HS-5 (cell line): ENCODE results near the gene TMBIM6.
"Not testable (repeated sequence)": the region's sequence is repeated elsewhere in the genome, so short reads cannot be mapped to it uniquely, and the experiment has no call there.

Experiments used
- DNase-seq: peaks from one replicate; pipeline ENCODE4 v3.0.0-alpha.2; 2012; ENCODE audit warnings: low read depth

Gene TMBIM6, protein sequence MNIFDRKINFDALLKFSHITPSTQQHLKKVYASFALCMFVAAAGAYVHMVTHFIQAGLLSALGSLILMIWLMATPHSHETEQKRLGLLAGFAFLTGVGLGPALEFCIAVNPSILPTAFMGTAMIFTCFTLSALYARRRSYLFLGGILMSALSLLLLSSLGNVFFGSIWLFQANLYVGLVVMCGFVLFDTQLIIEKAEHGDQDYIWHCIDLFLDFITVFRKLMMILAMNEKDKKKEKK

DNA sequence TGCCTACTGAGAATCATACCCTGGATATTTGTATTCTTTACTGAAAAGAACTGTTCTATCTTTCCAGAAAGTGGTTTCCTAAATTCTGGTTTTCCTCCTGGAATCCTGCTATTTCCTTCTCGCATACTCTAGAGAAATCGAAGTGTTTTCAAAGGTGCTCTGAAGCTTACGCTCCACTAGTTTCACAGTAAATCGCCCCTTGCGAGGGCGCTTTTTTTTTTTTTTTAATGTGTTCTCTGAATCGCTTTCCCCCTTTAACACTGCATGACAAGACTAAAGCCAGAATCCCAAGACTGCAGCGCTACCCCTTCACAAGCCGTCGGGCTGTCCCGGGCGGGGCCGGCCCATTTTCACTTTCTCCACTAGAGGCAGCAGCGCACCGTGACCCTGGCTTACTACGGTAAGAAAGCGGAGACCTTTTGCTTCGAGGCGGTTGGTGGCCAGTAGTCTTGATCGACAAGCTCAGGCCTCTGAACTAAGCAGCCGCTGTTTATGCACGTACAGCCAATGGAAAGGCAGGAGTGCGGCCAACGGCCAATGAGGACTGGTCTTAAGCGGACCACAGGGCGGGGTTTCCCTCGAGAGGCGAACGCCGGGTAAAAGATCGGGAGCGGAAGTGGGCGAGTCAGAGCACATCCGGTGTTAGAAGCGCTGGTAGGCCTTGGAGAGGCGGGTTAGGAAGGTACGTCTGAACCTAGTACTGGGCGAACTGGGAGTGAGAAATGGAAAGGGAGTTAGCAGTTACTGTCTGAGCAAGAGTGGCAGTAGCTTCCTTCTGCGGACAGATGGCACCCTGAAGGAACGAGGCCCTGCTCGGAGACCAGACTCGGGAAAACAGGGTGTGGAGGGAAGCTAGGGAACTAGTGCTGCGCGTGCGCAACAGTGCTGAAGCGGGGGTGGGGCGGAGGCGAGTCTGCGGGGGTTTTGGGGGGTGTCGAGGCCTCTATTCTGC lies at the start of gene TMBIM6:
TSS of gene TMBIM6 (plus strand) at position 628 of the 952 bp plus-strand sequence. CDS start 10,937 bp downstream, outside the sequence.
- peak; percentile 99 for DNase-seq

DNA sequence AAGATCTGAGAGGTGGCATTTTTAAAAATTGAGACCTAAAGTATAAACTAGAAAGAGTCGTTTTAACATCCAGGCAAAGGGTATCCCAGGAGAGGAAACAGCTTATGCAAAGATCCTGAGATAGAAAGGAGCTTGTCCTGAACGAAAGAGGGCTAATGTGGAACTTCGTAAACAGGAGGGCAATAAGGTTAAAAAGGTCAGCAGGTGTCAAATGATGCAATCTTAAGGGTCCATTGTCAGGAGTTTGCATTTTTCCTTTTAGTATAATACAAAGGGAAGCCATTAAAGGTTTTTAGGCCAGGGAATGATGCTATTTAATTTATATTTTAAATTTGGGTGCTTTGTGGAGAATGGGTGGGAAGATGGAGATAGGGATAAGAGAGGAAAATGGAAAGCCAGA lies 48.5 kb upstream of the TMBIM6 start:
- DNase-seq, result no peak

DNA sequence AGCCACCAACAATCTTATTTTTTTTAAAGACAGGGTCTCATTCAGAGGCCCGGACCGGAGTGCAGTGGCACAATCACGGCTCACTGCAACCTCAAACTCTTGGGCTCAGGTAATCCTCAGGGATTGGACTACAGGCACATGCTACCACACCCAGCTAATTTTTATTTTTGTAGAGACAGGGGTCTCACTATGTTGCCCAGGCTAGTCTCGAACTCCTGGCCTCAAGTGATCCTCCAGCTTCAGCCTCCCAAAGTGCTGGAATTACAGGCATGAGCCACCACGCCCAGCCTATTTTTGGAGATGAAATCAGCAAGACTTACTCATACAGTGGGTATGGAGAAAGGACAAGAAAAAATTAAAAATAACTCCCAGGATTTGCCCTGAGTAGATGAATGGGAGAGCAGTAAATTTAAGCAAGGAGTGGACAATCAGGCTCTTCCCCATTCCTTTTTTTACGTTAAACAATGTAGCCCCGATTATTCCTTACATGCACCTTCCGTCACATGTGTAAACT lies 47.4 kb upstream of the TMBIM6 start:
- no peak for DNase-seq

DNA sequence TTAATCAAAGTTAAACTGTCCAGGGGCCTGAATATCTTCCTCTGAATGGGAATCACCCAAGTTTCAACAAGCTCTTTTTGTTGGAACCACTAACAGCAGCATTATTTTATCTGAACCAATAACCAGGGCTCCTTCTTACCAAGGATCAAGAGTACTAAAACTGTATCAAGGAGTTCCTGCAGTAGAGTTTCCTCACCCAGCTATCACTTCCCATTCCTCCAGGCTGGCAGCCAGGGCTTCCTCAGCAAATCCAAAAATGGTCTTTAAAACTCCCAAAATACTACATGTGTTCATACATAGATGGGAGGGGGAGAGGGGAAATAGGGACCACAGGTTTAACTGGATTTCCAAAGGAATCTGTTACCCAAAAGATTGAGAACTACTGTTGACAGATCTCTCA lies 44.6 kb upstream of the TMBIM6 start:
- no peak for DNase-seq

DNA sequence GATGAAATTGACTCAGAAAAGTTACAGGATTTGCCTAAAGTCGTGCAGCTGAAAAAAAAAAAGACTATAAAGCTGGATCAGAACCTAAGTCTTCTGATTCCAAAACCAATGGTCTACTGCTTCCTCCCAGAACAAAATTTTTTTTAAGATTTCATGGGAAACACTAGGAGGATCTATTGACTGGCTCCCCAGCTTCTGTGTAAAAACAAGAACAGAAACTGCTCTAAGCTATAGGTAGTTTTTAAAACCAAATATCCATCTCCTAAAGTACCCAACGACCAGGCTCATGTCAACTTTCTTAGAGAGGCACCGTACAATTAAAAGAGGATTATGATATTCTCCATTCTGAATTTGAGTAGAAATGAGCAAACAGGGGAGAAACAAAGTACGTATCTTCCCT lies 43.5 kb upstream of the TMBIM6 start:
- DNase-seq, result no peak

DNA sequence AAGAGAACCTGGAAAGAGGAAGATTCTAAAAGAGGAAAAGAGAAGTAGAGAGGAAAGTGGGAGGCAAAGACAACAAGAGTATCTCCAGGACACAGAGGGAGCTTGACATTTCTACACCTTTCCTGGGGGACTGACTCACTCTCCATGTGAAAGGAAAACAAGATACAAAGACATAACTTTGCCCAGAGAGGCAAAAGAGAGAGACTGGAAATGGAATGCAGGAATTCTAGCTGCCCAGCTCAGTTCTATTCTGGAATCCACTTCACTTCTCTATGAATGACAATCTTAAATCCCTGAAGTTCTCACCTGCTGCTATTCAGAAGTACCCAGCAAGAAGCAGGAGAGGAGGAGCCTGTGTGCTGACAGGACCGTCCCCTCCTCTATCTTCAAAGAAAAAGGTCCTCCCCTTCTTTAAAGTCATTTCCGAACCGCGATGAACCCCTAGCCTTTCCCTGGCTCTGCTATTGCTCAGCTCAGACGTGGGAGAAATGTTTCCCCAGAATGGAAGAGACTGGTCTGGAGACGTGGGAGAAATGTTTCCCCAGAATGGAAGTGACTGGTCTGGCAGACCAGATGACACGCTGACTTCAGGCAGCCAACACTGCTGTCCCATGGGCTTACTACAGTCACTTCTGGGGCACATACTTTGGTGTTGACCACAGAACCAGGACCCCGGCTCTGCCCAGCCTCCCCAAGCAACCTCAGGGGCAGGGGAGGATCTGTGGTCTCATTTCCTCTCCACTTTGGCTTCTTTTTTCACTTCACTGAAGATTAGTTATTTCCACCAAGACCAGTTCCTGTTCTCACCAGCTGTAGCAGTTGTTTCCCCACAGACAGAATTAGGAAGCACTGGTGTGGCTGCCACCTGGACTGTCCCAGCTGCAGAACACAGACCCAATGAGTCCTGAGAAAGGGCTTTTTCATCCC lies 42.5 kb upstream of the TMBIM6 start:
- DNase-seq, result peak; percentile 25

DNA sequence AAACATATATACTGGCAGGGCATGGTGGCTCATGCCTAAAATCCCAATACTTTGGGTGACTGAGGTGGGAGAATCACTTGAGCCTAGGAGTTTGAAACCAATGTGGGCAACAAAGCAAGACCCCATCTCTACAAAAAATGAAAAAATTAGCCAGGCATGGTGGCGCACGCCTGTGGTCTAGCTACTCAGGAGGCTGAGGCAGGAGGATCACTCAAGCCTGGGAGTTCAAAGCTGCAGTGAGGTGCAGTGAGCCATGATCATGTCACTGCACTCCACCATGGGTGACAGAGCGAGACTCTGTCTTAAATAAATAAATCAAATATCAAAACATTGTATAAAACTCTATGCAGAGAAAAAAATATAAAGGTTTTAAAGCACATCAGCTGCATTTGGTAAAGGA lies 39.3 kb upstream of the TMBIM6 start:
- no peak for DNase-seq

DNA sequence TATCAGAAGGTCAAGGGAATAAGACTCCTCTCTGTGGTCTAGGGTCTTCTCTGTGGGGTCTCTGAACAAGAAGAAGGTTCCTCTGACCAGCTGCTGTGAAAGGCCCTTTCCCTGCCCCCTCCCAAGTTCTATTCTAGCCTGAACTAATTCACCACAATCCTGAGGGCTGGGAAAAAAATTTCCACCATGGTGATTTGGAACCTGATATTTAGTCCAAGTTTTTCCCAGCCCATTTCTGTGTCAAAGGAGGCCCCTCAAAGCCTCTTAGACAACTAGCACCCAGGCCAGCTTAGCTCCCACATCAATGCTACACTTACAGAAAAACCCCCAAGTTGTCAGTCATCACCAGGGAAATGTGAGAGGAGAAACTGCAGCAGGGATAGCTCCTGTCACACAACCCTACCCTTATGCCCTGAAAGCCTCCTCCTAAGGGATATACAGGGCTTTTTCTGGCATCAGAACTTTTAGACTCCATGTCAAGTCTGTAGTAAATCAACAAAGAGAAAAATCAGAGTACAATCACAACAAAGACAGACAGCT lies 38.6 kb upstream of the TMBIM6 start:
- no peak for DNase-seq

DNA sequence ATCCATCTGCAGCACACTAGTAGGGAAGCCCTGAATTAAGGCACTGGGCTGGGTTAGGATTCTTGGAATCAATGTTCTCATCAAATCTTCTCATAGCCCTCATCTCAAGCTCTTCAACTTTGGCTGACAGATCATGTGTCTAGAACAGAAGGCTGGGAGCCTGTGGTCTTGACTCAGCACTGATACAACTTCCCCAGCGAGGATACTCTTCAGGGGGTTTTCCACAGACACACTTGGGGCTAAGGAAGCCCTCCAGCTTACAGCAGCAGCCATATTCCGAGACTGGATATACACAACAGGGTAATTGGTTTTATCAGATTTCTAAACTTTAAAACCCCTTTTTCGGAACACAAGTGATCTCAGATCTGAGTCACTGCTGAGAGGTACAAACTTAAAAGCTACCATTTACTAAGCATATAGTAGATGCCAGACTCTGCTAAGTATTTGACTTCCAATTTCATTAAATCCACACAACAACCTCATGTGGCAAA lies 37.7 kb upstream of the TMBIM6 start:
- DNase-seq, result peak; percentile 51

DNA sequence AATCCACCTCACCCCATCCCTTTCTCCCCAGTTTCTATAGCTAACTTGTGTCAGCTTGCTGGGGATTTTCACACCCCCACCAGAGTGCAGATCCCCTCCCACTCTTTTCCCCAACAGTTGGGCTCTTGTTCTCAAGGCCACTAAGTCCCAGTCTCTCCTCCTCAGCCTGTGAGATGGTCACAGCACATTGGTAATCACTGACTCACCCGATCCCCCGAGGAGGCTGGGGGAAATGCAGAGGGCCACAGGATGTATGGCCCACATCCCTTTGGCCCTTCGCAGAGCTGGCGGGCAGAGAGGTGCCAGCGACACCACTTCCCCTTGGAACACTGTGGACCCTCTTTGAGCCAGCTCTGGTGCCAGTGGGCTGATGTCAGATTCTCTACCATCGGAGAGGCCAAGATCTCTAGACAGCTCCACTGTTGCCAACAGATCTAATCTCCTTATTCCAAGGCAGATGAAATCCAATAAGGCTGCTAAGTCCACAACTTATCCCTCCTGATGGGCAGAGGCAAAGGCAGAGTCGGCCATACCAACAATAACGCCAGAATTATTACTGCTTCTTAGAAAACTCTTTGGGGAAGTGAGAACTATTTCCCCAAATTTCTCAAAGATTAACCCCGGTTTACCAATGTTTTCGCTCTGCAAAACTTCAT lies 35.8 kb upstream of the TMBIM6 start:
- DNase-seq, result peak; percentile 43

DNA sequence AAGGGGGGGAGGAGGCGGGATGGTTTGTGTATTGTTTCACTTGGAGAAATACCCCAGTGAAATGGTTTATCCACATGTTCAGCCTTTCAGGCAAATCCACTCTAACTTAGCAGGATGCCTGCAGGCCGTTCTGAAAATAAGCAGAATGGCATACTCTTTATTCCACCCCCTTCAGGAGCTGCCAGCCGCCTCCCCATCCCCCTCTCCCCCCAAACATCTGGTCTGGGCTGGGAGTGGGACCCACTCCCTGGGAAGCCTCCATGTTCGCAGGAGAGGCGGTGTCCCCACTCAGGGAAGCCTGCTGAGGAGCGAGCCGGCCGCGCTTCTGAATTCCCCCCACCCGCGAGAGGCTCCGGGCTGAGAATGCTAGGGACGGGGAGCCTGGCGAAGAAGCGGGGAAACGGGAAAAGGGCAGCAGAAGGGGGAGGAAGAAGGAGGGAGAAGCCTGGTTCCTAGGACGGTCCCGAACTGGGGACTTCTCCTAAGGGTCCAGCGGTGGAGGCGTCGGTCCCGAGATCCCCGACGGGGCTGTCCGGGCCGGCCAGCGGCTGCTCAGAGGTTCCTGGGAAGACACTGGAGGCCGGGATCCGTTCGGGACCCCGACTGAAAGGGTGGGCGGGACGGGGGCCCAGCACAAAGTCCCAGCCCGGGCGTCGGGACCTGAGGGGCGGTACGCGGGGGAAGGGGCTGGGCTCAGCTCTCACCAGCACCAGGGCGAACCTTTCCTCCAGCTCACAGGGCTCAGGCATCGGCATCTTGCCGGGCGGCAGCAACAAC lies 34.8 kb upstream of the TMBIM6 start:
- DNase-seq, result peak; percentile 4

DNA sequence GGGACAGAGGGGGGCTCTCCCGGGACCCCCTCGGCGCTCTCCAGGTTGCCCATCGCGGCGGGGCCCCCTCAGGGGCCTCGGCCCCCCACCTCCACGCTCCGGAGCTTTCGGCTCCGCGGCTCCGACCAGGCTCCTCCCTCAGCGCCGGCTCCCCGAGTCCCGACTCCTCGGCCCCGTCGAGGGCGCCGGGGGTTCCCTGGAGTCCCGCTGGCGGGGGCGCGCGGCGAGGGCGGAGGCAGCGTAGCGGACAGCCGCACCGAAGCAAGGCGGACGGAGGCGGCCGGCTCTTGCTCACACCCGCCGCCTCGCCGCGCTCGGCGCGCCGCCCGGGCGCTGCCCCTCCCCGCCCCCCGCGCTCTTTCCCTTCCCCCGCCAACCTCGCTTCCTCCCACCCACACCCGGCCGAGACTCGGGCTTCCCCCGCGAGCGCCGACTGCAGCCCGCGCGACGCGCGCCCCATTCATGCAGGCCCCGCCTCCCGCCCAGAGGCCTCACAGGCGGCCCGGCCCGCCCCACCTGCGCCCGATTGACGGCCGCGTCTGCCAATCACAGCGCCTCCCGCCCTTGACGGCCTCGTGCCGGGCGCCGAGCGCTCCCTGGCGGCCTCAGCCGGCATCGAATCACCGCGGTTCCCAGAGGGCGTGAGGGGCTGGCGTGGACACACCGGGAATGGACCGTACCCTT lies 34.1 kb upstream of the TMBIM6 start, which contains the start of gene FMNL3:
TSS of gene FMNL3 (minus strand) at position 278 of the 684 bp plus-strand sequence. CDS start at position 53, 225 bp downstream.
- peak; percentile 74 for DNase-seq

DNA sequence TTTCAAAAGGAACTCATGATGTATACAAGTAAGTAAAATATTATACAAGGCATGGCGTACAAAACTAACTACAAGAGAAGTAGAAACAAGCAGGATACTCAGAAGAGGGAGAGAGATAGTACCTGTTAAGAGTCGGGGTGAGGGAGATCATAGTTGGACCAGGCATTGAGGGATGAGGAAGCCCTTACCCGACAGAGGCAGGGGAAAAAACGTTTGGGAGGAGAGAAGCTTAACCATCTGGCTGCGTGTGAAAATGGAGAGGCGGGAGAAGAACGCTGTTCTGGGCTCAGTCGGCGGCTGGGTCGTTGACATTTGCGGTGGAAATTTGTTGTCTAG lies 33.6 kb upstream of the TMBIM6 start:
- DNase-seq, result no peak

DNA sequence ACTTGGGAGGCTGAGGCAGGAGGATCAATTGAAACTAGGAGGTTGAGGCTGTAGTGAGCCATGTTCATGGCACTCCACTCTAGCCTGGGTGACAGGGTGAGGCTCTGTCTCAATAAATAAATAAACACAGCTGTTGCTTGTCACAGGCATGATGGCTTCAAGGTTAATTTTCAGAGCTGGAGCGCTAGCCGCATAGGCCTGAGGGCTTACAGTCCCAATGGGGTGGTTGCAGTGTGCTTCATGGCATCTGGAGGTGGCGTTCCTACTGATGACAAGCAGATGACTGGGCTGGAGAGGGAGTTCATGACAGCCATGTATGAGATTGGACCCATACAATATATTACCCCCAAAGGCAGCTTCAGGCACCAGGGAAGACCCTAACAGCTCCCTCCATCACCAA lies 32.5 kb upstream of the TMBIM6 start:
- no peak for DNase-seq

DNA sequence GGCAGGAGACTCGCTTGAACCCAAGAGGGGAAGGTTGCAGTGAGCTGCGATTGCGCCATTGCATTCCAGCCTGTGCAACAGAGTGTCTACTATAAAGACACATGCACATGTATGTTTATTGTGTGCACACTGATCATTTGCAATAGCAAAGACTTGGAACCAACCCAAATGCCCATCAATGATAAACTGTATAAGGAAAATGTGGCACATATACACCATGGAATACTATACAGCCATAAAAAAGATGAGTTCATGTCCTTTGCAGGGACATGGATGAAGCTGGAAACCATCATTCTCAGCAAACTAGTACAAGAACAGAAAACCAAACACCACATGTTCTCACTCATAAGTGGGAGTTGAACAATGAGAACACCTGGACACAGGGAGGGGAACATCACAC lies 27.4 kb upstream of the TMBIM6 start:
- not testable (repeated sequence) for DNase-seq

DNA sequence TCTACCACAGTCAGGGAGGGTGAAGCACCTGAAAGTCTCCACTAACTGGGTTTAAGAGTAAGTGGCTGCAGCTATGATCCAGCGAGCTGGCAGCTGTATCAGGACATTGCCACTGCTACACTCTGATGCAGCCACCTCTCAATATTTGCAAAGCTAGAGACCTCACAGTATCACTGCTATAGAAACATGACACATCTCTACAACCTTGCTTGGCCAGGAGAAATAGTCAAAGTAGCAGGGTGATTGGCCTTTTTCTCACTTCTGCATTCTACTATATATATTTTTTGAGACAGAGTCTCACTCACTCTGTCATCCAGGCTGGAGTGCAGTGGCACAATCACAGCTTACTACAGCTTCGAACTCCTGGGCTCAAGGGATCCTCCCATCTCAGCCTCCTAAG lies 24.8 kb upstream of the TMBIM6 start:
- no peak for DNase-seq

DNA sequence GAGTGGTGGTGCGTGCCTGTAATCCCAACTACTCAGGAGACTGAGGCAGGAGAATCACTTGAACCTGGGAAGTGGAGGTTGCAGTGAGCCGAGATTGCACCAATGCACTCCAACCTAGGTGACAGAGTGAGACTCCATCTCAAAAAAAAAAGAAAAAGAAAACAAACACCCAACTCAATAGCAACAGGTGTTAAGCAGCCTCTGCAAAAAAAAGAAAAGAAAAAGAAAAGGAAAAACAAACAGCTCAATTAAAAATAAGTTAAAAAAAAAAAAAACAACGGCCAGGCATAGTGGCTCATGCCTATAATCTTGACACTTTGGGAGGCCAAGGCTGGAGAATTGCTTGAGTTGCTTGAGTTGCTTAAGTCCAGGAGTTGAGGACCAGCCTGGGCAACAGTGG lies 23.6 kb upstream of the TMBIM6 start:
- DNase-seq, result not testable (repeated sequence)

DNA sequence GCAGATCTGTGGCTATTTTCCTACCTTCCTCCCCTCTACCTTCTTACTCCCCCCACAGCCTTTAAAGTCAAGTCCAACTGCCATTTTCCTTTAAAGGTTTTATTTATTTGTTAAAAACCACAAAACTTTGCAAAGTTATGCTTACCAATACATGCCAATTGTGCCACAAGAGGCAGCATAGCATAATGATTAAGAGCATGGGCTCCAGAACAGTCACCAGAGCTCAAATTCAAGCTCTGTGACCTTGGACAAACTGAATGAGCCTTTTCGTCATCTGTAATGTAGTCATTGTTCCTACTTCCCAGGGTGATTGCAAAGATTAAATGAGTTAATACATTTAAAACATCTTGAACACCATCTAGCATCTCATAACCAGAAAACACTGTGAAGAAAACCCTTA lies 21.1 kb upstream of the TMBIM6 start:
- no peak for DNase-seq

DNA sequence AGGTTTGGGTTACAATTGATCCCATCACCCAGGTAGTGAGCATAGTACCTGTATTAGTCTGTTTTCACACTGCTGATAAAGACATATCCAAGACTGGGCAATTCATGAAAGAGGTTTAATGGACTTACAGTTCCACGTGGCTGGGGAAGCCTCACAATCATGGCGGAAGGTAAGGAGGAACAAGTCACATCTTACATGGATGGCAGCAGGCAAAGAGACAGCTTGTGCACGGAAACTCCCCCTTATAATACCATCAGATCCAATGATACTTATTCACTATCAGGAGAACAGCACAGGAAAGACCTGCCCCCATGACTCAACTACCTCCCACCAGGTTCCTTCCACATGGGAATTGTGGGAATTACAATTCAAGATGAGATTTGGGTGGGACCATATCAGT lies 20.0 kb upstream of the TMBIM6 start:
- DNase-seq, result not testable (repeated sequence)

DNA sequence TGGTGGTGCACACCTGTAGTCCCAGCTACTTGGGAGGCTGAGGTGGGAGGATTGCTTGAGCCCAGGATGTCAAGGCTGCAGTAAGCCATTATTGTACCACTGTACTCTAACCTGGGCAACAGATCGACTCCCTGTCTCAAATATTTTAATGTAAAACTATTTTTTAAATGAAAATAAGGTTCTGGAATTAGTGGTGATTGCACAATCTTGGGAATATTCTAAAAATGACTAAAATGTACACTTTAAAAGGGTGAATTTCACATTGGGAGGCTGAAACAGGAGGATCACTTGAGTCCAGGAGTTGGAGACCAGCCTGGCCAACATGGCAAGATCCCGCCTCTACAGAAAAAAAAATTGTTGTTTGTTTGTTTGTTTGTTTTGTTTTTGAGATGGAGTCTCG lies 12.9 kb upstream of the TMBIM6 start:
- DNase-seq, result no peak
